ENCODE measurements around the gene PPP2R1A.

The PPP2R1A gene

DNA sequence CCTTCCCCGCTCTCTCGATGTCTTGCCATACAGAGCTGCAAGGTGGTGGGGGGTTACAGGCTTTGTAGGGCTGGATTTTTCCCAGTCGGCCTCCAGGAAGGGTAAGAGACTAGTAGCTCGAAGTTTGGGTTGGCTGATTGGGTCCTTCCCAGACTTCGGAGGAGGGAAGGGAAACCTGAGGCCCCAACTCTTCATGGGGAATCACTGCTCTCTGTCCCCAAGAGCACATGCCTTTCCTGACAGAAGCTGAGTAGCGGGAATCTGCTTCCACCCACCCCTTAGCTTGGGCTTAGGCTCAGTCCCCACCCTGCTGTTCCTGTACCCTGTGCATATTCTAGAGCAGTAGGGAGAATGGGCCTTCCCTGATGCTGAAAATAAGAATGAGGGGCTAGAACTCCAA lies 39.7 kb downstream of the PPP2R1A start:
- H3K4me3 ChIP-seq (ENCODE audit: low read depth, low read length) = no peak overlapping the region
- TF ChIP-seq, protein P1, sequence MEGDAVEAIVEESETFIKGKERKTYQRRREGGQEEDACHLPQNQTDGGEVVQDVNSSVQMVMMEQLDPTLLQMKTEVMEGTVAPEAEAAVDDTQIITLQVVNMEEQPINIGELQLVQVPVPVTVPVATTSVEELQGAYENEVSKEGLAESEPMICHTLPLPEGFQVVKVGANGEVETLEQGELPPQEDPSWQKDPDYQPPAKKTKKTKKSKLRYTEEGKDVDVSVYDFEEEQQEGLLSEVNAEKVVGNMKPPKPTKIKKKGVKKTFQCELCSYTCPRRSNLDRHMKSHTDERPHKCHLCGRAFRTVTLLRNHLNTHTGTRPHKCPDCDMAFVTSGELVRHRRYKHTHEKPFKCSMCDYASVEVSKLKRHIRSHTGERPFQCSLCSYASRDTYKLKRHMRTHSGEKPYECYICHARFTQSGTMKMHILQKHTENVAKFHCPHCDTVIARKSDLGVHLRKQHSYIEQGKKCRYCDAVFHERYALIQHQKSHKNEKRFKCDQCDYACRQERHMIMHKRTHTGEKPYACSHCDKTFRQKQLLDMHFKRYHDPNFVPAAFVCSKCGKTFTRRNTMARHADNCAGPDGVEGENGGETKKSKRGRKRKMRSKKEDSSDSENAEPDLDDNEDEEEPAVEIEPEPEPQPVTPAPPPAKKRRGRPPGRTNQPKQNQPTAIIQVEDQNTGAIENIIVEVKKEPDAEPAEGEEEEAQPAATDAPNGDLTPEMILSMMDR (IDR thresholded peaks at IDR 0.05; ENCODE audit: low read depth, low read length) = no peak

DNA sequence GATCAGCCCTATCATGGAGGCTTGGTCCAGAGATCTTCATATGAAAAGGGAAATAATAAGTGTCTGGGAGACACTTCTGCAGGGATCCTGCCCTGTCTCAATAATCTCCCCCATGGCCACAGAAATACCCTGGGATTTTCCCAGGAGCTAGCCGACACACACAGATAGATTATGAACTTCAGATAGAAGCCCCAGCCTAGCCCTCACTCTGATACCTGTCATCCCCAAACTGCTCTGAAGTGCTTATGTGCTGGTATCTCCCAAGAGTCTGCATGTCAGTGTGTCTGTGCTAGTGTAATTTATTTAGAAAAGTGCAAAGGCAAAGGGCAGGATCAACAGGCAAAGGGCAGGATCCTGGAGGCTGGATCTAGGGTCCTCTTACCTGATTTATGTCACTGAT lies 40.8 kb downstream of the PPP2R1A start:
- no peak overlapping the region for H3K4me3 ChIP-seq (ENCODE audit: low read depth, low read length)
- TF ChIP-seq, protein P1 (IDR thresholded peaks at IDR 0.05; ENCODE audit: low read depth, low read length) = no peak

DNA sequence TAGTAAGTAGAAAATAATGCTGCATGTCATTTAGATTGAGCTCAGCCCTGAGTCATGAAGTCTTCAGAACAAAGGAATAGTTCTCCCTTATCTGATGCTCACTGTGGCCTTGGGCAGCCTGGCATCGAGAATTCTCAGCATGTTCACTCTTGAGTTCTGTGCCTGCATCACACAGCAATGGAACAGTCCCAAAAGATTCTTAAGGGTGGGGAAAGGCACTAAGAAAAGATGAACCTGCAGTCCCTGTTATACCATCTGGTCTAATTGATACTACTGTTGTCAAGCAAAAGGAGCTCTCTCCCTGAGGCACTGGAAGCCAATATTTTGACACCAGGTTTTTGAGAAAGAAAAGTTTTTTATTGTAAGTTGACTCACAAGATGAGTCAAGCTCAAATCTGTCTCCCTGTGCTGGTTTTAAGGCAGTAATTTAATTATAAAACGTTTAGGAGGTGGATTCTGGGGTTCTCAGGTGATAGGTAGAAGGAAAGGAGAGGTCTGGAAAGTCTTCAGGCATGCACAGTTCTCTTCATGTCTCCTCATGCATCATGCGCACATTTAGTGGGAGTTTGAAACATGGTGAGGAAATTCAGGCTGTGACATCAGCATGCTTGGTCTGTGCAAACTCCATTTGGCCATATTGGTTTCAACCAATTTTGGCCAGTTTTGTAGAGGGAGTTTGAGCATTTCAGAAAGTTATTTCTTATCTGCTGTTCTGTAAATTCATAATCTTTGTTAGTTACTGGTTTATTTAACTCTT lies 41.5 kb downstream of the PPP2R1A start:
- H3K4me3 ChIP-seq (ENCODE audit: low read depth, low read length) = no peak overlapping the region
- TF ChIP-seq, protein P1 (IDR thresholded peaks at IDR 0.05; ENCODE audit: low read depth, low read length) = no peak

DNA sequence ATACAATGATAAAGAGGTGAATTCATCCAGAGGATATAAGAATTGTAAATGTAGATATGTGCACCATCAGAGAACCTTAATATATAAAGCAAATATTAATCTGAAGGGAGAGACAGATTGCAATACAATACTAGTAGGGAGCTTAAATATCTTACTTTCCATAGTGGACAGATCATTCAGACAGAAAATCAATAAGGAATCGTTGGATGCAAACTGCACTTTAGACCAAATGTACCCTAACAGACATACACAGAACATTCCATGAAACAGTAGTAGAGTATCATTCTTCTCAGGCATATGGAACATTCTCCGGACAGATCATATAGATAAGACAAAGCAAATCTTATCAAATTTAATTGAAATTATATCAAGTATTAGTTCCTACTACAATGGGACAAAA lies 44.6 kb downstream of the PPP2R1A start:
- TF ChIP-seq, protein P1 (IDR thresholded peaks at IDR 0.05; ENCODE audit: low read depth, low read length) = no peak
- no peak overlapping the region for H3K4me3 ChIP-seq (ENCODE audit: low read depth, low read length)

DNA sequence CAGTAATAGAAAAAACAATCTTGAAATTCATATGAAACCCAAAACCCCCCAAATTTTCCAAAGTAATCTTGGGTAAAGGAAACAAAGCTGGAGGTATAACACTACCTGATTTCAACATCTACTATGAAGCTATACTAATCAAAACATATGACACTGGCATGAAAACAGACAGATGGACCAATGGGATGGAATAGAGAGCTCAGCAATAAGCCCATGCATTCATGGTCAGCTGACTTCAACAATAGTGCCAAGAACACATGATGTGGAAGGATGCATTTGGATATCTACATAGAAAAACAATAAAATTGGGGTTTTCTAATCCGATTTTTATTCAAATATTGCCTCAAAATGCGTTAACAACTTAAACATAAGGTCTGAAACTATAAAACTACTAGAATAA lies 47.3 kb downstream of the PPP2R1A start:
- H3K4me3 ChIP-seq (ENCODE audit: low read depth, low read length) = no peak overlapping the region
- TF ChIP-seq, protein P1 (IDR thresholded peaks at IDR 0.05; ENCODE audit: low read depth, low read length) = no peak

DNA sequence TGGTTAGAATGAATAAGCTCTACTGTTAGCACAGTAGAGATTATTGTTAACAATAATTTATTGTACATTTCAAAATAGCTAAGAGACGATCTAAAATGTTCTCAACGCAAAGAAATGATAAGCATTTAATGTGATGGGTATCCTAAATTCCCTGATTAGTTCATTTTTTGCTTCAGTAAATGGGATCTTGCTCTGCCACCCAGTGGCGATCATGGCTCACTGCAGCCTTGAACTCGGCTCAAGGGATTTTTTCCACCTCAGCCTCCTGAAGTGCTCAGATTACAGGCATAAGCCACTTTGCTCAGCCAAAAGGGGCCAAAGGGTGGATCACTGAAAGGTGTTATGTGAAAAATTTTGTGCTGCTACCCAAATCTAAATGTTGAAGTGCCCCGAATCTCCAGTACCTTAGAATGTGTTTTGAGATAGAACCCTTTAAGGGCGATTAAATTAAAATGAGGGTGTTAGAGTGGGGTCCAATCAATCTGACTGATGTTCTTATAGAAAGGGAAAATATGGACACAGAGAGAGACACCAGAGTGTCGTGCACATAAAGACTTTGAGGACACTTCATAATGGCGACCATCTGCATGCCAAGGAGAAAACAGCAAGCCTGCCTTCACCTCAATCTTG lies 48.0 kb downstream of the PPP2R1A start:
- H3K4me3 ChIP-seq (ENCODE audit: low read depth, low read length) = no peak overlapping the region
- TF ChIP-seq, protein P1 (IDR thresholded peaks at IDR 0.05; ENCODE audit: low read depth, low read length) = peak; percentile 81

DNA sequence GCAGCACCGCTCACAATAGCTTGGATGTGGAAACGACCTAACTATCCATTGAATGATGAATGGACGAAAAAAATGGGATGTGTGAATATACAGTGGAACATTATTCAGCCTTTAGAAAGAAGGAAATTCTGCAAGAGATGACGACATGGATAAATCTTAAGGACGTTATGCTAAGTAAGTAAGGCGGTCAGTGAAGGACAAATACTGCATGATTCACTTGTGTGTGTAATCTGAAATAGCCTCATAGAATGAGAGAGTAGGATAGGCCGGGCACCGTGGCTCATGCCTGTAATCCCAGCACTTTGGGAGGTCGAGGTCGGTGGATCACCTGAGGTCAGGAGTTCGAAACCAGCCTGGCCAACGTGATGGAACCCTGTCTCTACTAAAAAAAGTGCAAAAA lies 54.2 kb downstream of the PPP2R1A start:
- no peak overlapping the region for H3K4me3 ChIP-seq (ENCODE audit: low read depth, low read length)
- TF ChIP-seq, protein P1 (IDR thresholded peaks at IDR 0.05; ENCODE audit: low read depth, low read length) = no peak

All from WI38 (cell line).